GM19193 (cell line): ENCODE measurements around the gene TOM1L2.

Source experiments
- POLR2A ChIP-seq: IDR thresholded peaks from 4 replicates; pipeline ENCODE4 v1.6.1; 2011; ENCODE audit not compliant: insufficient read depth, insufficient read length; ENCODE audit errors: extremely low read depth

TOM1L2 gene

GRCh38 chr17:17876959-17877528 is 95.2 kb downstream of the TOM1L2 start:
- TF ChIP-seq POLR2A = no peak

DNA sequence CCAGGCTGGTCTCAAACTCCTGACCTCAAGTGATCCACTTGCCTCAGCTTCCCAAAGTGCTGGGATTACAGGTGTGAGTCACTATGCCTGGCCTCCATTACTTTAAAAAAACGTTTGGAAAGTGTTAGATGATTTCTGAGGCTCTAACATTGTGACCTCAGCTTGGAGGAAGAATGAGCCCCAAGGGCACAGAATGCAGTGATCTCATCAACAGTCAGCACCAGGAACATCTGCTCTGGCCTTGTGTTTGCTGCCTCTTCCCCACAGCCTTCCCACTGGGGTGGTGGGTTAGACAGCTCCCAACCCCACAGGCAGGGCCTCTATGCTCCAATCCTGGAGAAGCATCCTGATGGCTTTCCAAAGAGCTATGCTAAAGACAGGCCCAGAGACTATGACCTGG is 97.7 kb downstream of the TOM1L2 start:
- no peak for TF ChIP-seq POLR2A

DNA sequence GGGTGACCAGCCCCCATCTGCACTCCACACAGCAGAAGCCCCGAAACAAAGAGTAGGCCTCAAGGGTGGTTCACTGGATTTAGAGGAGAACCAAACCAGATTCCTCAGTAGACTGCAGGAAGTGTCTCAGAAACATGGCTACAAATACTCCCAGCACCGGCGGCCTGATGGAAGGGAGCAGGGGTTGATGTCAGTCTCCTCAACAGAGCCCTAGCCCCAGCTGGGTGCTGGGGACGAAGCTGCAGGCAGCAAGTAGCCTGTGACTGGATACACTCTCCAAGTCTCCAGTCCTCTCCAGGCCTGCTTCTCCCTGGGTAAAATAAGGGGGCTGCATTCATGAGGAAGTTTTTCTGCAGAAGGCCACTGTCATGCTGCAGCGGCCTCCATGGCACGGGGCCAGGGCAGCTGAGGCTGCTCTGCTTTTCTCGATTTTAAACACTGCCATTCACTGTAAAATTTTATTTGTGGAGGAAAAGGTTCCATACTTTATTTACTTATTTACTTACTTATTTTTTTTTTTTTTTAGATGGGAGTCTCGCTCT is 98.7 kb downstream of the TOM1L2 start:
- no peak for TF ChIP-seq POLR2A

- TF ChIP-seq POLR2A = no peak
These were observed 99.5 kb downstream of the TOM1L2 start for GRCh38 chr17:17872547-17873345.

DNA sequence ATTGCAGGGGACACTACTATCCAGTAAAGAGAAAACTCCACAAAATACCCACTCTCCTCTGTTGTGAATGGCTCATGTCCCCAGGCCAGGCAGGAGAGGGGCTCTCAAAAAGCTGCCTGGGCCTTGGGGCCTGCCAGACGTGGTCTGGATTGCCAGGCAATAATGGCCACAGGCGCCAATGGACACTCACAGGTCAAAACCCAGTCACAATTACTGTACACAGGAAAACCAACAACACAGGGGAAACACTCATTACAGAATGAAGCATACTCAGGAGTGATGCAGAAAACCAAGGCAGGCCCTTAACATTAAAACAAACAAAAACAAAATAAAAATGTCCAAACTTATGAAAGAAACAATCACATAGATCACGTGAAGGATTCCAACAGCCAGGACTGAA is 100.3 kb downstream of the TOM1L2 start:
- TF ChIP-seq POLR2A = no peak

GRCh38 chr17:17870247-17870646 is 102.0 kb downstream of the TOM1L2 start:
- no peak for TF ChIP-seq POLR2A

- no peak for TF ChIP-seq POLR2A
These were observed 103.3 kb downstream of the TOM1L2 start for GRCh38 chr17:17868641-17869522.

GRCh38 chr17:17866897-17867296 is 105.3 kb downstream of the TOM1L2 start:
- TF ChIP-seq POLR2A = no peak

DNA sequence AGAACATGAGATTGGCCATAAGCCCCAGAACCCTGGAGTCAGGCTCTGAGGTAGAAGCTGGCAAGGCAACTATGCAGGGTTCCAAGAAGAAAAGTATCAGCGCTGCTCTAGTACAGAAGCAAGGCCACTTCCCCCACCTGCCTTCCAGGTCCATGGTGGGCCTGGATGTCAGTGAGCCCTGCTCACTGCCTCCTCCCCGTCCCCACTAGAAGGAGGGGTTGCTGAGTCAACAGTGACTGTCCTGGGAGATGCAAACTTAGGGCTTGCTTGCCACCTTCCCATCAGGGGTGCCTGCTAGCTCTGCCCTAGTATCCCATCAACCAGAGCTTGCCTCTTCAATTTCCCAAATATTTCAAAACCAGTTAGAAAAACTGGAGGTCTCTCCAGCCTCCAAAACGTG is 105.8 kb downstream of the TOM1L2 start:
- no peak for TF ChIP-seq POLR2A

DNA sequence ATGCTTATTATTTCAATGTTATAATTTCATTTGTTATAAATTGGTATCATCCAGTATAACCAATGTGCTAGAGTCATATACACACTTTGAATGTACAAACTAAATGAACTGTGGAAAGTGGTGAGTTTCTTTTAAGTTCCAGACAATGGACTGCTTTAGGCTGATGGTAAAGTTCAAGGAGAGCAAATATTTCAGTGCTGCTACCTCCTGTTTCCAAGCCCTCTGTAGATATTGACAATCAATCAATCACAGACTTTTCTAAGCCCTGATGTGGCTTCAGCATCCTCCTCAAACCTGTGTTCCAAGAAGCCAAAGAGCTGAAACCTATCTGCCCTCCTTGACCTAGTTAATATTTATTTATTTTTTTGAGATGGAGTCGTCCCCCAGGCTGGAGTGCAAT is 107.2 kb downstream of the TOM1L2 start:
- no peak for TF ChIP-seq POLR2A

DNA sequence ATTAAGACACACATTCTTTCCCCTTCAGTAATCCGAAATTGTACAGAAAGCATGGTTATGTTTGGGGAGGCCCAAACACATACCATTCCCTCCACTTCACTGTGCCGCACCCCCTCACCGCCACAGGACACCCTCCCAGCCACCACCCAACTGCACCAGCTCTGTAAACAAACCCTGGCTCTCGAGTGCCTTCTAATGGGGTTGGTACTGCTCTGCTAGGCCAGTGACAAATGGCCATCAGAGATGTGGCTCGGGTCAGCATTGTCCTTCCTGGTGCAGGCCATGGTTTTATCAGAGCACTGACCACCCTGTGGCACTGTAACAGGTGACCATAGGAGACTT is 111.5 kb downstream of the TOM1L2 start:
- no peak for TF ChIP-seq POLR2A

DNA sequence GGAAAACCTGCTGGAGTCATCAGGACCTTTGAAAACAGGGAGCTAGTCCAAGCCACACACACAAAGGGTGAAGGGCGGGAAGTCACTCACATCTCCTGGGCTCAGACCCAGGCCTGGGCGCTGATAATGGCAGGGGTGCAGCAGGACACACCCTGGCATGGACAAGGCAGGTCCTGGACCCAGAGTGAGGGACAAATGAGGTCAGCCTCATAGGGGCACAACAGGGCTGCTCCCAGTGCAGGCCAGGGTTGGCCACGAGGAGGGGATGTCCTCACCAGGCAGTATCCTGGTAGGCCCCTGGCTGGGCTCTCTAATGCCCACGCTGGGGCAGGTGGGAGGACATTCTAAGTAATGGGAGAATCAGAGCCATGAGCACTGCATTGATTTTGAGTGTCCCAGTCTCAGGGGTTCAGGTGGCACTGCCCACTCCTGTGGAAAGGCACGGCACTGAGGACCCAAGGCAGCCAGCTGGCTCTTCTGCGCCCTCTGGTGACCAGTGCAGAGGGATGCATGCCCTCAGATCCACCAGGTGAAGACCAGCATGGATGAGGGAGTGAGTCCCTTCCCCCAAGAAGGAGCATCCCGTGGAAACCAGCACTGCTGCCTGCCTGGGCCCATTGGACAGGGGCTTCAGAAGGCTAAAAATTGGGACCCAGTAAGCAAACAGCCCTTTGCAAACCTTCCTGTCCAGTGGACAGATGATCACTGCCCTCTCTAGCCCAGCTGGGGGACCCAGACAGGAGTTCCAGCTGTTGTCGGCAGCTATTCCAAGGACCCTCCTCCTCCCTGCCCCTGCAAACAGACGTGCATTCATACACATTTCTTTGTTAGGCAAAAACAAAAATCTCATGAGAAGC is 112.1 kb downstream of the TOM1L2 start:
- no peak for TF ChIP-seq POLR2A

GRCh38 chr17:17857496-17857895 is 114.7 kb downstream of the TOM1L2 start:
- TF ChIP-seq POLR2A = no peak

DNA sequence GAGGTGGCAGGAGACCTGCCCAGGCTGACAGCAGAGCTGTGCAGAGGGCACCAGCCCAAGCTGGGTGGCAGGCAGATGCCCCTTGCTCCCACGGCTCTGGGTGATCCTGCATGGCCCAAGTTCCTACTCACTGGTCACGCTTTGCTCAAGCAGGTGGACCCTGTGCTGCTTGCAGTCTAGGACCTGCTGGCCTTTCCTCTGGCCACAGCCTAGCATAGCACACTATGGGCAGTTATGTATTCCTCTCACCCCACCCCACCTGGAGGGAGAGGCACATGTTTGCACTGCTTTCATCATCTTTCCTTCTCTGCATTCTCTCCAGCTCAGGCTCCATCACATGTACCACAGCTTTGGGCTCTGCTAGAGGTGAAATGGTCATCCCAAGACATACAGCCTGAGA is 115.8 kb downstream of the TOM1L2 start:
- no peak for TF ChIP-seq POLR2A
